Epidermal melanocyte (primary cell): Measurements from ENCODE around the gene RTKN2.

Experiments used
- DNase-seq: peaks from one replicate; pipeline ENCODE4 v3.0.0; 2011; ENCODE audit warnings: low spot score; ENCODE audit not compliant: insufficient read length

The RTKN2 gene

GRCh38 chr10:62177111-62177510 lies 91.5 kb downstream of the RTKN2 start:
- no peak for DNase-seq

DNA sequence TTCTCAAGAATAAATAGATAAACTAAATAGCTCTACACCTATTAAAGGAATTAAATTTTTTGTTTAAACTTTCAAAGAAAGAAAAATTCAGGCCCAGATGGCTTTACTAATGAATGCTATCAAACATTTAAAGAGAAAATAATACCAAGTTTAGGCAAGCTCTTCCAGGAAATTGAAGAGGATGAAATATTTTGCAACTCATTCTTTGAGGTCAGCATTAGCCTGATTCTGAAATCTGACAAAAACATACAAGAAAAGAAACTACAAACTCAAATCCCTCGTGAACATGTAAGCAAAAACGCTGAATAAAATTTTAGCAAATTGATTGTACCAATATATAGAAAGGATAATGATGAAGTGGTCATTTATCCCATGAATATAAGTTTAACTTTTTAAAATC lies 93.4 kb downstream of the RTKN2 start:
- DNase-seq = no peak

DNA sequence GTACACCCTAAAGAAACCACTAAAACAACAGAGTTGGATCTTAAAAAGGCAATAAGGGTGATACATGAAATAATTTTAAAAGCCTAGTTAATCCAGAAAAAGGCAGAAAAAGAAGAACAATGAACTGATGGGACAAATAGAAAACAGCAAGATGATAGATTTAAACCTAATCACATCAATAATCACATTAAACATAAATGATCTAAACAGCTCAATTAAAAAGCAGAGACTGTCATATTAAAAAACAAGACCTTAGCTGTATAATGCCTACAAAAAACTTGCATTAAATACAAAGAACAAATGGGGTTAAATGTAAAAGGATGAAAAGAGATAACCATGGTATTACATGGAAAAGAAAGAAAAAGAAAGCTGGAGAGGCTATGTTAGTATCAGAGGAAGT lies 96.2 kb downstream of the RTKN2 start:
- DNase-seq = no peak

DNA sequence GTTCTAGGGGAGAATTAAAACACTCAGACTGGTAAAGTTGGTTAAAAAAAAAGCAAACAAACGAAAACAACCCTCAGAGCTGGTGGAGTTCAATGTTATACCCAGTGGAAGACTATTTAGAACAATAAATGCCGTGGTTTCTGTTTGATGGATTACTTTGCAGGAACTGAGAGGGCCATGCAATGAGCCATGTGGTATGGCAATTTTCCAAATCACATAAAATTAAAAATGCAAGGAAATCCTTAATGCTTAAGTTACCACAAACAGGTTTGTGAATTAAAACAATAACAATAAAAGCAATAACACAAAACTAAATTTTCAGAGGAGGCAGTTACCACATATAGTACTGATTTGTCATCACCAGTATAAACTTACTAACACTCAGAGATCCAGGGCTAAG lies 96.9 kb downstream of the RTKN2 start:
- DNase-seq = no peak

GRCh38 chr10:62170732-62171131 lies 97.9 kb downstream of the RTKN2 start:
- no peak for DNase-seq

GRCh38 chr10:62166331-62167131 lies 102.1 kb downstream of the RTKN2 start:
- DNase-seq = peak; percentile 36

- no peak for DNase-seq
Observed at GRCh38 chr10:62165803-62166202, 102.8 kb downstream of the RTKN2 start.

- no peak for DNase-seq
Observed at GRCh38 chr10:62163024-62163423, 105.6 kb downstream of the RTKN2 start.

DNA sequence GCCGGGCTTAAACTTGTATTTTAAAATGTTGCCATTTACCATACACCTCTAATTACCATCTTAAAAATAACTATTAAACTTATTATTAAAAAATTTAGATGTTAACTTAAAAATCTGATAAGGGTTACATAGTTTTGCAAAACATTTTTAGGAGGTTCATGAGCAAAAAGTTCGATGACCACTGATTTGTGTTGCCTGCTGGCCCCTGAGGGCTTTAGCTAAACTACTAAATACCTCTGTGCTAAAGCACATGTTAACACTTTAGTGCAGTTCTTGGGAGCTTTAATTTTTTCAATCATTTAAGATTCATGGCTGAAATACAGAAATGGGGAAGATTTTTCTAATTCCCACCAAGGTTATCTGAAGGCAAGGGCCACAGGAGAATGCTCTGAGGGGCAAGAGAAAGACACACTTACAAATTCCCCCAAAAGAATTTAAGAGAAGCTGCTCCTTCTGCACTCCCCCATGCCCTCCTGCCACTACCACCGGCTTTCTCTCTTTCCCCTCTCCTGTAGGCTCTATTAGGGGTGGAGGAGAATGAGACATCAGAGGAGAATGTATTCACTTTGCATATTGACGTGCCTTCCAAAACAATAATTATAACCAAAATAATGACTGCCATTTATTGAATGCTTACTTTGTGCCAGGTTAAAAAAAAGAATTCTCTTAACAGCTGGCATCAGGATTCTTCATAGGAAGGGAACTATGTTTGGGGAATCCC lies 106.2 kb downstream of the RTKN2 start:
- DNase-seq = no peak

DNA sequence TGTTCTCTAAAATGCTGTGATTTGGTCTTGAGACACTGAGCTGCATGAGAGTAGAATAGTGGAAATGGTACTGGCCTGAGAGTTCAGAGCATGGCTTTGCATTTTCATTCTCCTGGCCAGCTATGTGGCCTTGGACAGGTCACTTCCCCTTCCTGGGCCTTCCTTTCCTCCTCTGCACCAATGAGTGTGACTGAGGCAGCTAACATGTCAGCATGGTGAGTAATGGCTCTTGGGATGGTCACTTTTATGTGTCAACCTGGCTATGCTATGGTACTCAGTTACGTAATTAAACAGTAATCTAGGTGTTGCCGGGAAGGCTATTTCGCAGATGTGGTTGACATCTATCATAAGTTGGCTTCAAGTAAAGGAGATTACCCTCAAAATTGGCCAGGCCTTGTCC lies 109.3 kb downstream of the RTKN2 start:
- DNase-seq = no peak

DNA sequence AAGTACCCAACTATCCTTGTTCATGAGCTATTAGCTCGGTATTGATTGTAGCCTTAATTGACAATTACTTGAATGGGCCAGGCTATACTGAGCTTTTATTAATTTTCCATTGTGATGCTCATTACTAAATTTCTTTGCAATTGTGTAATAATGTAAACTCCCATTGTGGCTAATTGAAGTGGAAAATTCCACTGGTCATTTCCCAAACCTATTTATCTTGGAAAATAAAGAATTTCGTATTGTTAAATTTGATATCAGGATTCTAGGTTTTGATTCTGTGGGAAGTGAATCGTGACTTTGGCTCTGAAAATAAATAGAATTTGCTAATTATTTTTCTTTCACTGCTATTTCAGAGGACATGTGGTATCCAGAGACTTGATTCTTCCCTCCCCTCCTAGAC lies 111.0 kb downstream of the RTKN2 start:
- no peak for DNase-seq

- DNase-seq = no peak
Observed at GRCh38 chr10:62155054-62155680, 113.5 kb downstream of the RTKN2 start.

- DNase-seq = no peak
Observed at GRCh38 chr10:62154231-62154630, 114.4 kb downstream of the RTKN2 start.

- no peak for DNase-seq
Observed at GRCh38 chr10:62153191-62153590, 115.5 kb downstream of the RTKN2 start.

DNA sequence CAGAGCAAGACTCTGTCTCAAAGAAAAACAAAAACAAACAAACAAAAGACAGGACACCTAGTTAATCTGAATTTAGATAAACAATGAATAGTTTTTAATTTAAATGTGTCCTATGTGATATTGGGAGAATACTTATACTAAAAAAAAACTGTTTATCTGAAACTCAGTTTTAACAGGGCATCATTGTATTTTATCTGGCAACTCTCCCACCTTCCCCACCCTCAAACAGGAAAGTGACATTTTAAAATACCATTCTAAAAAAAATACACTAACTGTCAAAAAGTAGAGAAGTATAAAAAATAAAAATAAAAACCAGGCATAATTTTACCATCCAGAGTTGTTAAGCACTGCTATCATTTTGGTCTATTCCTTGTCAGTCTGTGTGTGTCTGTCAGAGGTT lies 119.0 kb downstream of the RTKN2 start:
- no peak for DNase-seq

DNA sequence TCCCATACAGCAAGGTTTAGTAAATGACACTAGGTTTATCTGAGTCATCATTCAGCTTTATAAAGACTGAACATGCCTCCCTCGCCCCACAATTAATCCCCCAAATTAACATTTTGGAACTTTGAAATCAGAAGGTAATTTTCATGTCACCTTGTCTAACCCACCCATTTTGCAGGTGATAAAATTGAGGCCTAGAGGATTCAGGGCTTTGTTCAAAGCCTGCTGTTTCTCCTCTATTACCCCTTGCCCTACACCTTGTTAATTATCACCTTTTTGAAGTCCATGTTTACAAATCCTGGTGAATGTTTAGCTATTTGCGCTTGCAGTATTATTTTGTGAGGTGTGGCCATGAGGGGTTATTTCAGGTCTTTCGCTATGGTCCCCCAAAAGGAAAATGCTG lies 120.5 kb downstream of the RTKN2 start:
- no peak for DNase-seq

- no peak for DNase-seq
Observed at GRCh38 chr10:62147425-62147824, 121.2 kb downstream of the RTKN2 start.

DNA sequence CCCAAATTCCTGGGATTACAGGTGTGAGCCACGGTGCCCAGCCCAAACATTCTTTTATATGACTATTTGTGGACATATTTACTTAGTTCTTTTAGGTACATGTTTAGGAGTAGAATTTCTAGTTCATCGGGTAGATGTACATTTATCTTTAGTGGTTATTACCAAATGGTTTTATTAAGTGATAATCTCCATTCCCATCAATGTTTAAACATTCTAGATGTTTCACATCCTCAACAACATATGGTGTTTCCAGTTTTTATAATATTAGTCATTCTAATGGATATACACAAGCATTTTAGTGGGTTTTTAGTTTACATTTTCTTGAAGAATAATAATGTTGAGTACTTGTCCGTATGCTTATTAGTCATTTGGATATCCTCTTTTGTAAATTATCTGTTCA lies 131.7 kb downstream of the RTKN2 start:
- DNase-seq = no peak

GRCh38 chr10:62133618-62134017 lies 135.0 kb downstream of the RTKN2 start:
- DNase-seq = no peak
